HEK293T (cell line): Measurements from ENCODE around the gene UCHL3.

Experiments
- CTCF ChIA-PET: fragments of 350-600 bp; formaldehyde crosslinking; extraction: SDS; loops from one replicate; lab custom pipeline; 2021; ENCODE audit warnings: antibody characterized with exemption, inconsistent platforms; lab: Yijun Ruan, JAX
- POLR2A ChIA-PET: fragments of 350-600 bp; formaldehyde crosslinking; extraction: SDS; loops from one replicate; lab custom pipeline; 2020; ENCODE audit warnings: antibody characterized with exemption, inconsistent platforms; lab: Yijun Ruan, JAX
- DNase-seq: peaks from one replicate; pipeline ENCODE4 v3.0.0; 2012; ENCODE audit warnings: mixed read lengths; ENCODE audit errors: extremely low spot score
- ARNT ChIP-seq: fragments of 450-650 bp; IDR thresholded peaks from 2 replicates; pipeline ENCODE4 v1.6.1; 2017; ENCODE audit warnings: mild to moderate bottlenecking
- BHLHE40 ChIP-seq: fragments of 450-650 bp; IDR thresholded peaks from 2 replicates; pipeline ENCODE4 v1.6.1; 2016; ENCODE audit warnings: mild to moderate bottlenecking, moderate library complexity, borderline replicate concordance
- CTBP1 ChIP-seq: fragments of 450-650 bp; IDR thresholded peaks from 2 replicates; pipeline ENCODE4 v1.6.1; 2016; ENCODE audit warnings: borderline replicate concordance
- ELF4 ChIP-seq: fragments of 450-650 bp; IDR thresholded peaks from 2 replicates; pipeline ENCODE4 v1.6.1; 2017; ENCODE audit warnings: antibody characterized with exemption
- FOXA1 ChIP-seq: fragments of 450-650 bp; IDR thresholded peaks from 2 replicates; pipeline ENCODE4 v1.6.1; 2016; ENCODE audit warnings: mild to moderate bottlenecking
- FOXK2 ChIP-seq: fragments of 450-650 bp; IDR thresholded peaks from 2 replicates; pipeline ENCODE4 v1.6.1; 2016; ENCODE audit warnings: mild to moderate bottlenecking
- FOXM1 ChIP-seq: fragments of 450-650 bp; IDR thresholded peaks from 2 replicates; pipeline ENCODE4 v1.6.1; 2017; ENCODE audit warnings: mild to moderate bottlenecking, borderline replicate concordance
- HDGF ChIP-seq: fragments of 450-650 bp; IDR thresholded peaks from 2 replicates; pipeline ENCODE4 v1.6.1; 2017; ENCODE audit warnings: antibody characterized with exemption, borderline replicate concordance
- L3MBTL2 ChIP-seq: fragments of 450-650 bp; conservative IDR thresholded peaks from 2 replicates; pipeline ENCODE4 v1.6.1; 2016; ENCODE audit warnings: mild to moderate bottlenecking
- LEF1 ChIP-seq: fragments of 450-650 bp; IDR thresholded peaks from 2 replicates; pipeline ENCODE4 v1.6.1; 2017; ENCODE audit warnings: mild to moderate bottlenecking, borderline replicate concordance
- NFRKB ChIP-seq: fragments of 450-650 bp; IDR thresholded peaks from 2 replicates; pipeline ENCODE4 v1.6.1; 2016; ENCODE audit warnings: mild to moderate bottlenecking, moderate library complexity
- PKNOX1 ChIP-seq: fragments of 450-650 bp; IDR thresholded peaks from 2 replicates; pipeline ENCODE4 v1.6.1; 2016
- SP1 ChIP-seq: fragments of 450-650 bp; IDR thresholded peaks from 2 replicates; pipeline ENCODE4 v1.6.1; 2017
- SUZ12 ChIP-seq: fragments of 450-650 bp; IDR thresholded peaks from 2 replicates; pipeline ENCODE4 v1.6.1; 2016; ENCODE audit warnings: mild to moderate bottlenecking
- TARDBP ChIP-seq: fragments of 450-650 bp; IDR thresholded peaks from 2 replicates; pipeline ENCODE4 v1.6.1; 2016
- ZNF384 ChIP-seq: fragments of 450-650 bp; IDR thresholded peaks from 2 replicates; pipeline ENCODE4 v1.6.1; 2016

UCHL3 gene

GRCh38 chr13:75641026-75641425 lies 91.4 kb downstream of the UCHL3 start:
- TF ChIP-seq FOXM1: no peak
- TF ChIP-seq BHLHE40: no peak
- DNase-seq: no peak
- ChIA-PET POLR2A (no interaction called here), CTCF (interaction anchor here (2.0 kb wide), 1 partner anchor 55 kb away, joined by 4 read pairs; no protein-coding TSS in a partner anchor)

DNA sequence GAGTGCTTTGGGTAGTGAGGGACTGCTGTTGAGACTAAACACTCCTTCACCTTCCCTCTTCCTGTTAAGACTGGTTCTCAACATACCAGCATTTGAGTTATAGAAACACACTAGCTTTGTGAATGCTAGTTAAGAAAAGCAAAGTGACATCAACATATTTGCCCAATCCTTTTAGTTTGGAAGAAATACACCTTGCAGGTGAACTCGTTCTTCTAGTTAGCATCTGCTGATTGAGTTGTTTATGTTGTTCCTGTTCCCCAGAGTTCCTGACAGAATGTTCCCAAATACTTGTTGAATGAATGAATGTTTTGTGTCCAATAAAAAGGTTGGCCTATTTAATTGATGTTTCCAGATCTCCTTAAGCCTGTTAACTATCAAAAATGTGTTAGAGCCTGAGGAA lies 93.6 kb downstream of the UCHL3 start:
- no peak for DNase-seq
- no peak for TF ChIP-seq ELF4
- no peak for TF ChIP-seq PKNOX1
- no peak for TF ChIP-seq L3MBTL2
- TF ChIP-seq ARNT: no peak
- TF ChIP-seq FOXA1: no peak
- no peak for TF ChIP-seq FOXM1
- TF ChIP-seq HDGF: no peak
- no peak for TF ChIP-seq LEF1
- ChIA-PET CTCF (no interaction called here), POLR2A (no interaction called here)

DNA sequence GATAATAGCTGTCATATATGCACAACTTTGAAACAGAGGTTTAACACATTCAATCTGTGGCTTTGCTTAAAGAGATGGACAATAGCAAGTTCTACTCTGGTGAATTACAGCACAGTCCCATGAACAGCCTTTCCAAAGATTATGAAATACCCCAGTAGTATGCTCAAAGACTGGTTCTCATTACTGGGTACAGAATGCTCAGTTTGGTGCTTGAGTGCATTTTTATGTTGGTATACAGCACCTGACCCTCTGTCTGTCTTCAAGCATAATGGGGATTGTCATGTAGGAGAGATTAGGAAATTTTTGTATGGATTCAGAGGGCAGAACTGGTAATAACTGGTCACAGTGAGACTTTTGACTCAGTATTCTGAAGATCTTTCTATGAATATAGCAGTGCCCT lies 94.1 kb downstream of the UCHL3 start:
- CTCF ChIA-PET: no interaction called here
- no peak for DNase-seq
- POLR2A ChIA-PET: no interaction called here
- TF ChIP-seq PKNOX1: no peak
- TF ChIP-seq ZNF384: no peak
- no peak for TF ChIP-seq HDGF
- TF ChIP-seq SP1: no peak
- no peak for TF ChIP-seq SUZ12
- no peak for TF ChIP-seq CTBP1
- TF ChIP-seq FOXM1: no peak
- TF ChIP-seq TARDBP: no peak
- no peak for TF ChIP-seq L3MBTL2
- no peak for TF ChIP-seq ARNT
- TF ChIP-seq FOXK2: no peak
- TF ChIP-seq ELF4: no peak

GRCh38 chr13:75645141-75645540 lies 95.5 kb downstream of the UCHL3 start:
- CTCF ChIA-PET: no interaction called here
- no peak for DNase-seq
- POLR2A ChIA-PET: no interaction called here
- TF ChIP-seq HDGF: no peak
- no peak for TF ChIP-seq ARNT
- TF ChIP-seq ZNF384: no peak
- no peak for TF ChIP-seq CTBP1
- TF ChIP-seq SUZ12: no peak
- TF ChIP-seq FOXK2: no peak
- TF ChIP-seq NFRKB: no peak
- TF ChIP-seq PKNOX1: no peak
- TF ChIP-seq L3MBTL2: no peak
- TF ChIP-seq SP1: no peak
- no peak for TF ChIP-seq ELF4
- TF ChIP-seq FOXA1: no peak
- TF ChIP-seq TARDBP: no peak
- no peak for TF ChIP-seq LEF1

DNA sequence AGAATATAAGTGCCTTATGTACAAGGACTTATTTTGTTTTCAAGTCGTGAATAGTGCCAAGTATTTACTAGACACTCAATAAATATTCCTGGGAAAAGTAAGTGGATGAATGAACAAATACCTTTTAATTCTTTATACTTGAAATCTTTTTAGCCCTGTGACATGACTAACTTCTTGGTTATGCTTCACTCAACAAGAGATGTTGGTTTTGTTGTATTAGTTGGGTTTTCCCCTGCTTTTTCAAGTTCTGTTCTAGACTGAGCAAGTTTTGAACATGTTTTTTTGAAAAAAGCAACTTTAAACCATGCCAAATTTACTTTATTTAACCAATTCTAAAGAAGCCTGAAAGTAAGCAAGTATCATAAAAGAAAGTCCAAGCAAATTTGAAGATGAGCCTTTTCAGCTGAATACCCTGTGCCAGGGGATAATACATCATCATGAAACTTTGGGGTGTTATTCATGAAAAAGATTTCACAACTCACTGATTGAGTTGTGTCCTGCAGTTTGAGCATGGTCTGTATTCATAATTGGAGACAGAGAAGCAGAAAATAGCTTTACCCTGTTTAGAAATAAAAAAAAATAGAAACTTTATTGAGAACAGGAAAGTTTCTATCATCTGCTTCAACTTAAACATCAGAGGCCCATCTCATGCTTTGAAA lies 97.7 kb downstream of the UCHL3 start:
- POLR2A ChIA-PET: no interaction called here
- DNase-seq: no peak
- CTCF ChIA-PET: interaction anchor here (0.7 kb wide), 1 partner anchor 261 kb away, joined by 4 read pairs; no protein-coding TSS in a partner anchor
- TF ChIP-seq SP1 (no peak), TARDBP (no peak), SUZ12 (no peak), PKNOX1 (no peak), FOXK2 (no peak), BHLHE40 (no peak), ELF4 (no peak), CTBP1 (no peak), ZNF384 (no peak), L3MBTL2 (no peak)

DNA sequence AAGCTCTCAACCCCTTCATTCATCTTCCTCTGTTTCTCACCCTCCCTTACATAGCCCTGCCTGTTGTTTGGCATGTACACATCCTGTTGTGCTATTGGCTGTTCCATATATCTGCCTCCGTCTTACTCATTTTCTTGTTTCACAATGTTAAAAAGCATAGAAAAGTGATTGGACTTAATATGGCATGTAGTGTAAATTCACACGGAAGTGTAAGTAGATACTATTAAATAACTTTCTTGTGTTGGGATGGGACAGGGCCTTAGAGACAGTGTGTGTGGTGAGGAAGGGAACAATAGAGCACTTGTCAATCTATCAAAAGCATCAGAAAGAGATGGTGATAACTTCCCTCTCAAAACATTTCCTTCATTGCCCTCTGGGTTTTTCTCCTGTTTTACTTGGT lies 98.9 kb downstream of the UCHL3 start:
- POLR2A ChIA-PET: no interaction called here
- DNase-seq: no peak
- CTCF ChIA-PET: no interaction called here
- TF ChIP-seq HDGF: no peak
- no peak for TF ChIP-seq NFRKB
- TF ChIP-seq SP1: no peak
- TF ChIP-seq FOXK2: no peak
- no peak for TF ChIP-seq ARNT
- TF ChIP-seq ZNF384: no peak
- no peak for TF ChIP-seq L3MBTL2
- no peak for TF ChIP-seq FOXM1
- no peak for TF ChIP-seq TARDBP
- TF ChIP-seq PKNOX1: no peak
- no peak for TF ChIP-seq SUZ12
- no peak for TF ChIP-seq FOXA1
- no peak for TF ChIP-seq BHLHE40
- no peak for TF ChIP-seq ELF4
- no peak for TF ChIP-seq LEF1
- TF ChIP-seq CTBP1: no peak
